HL-60/S4 (cell line): Measurements from ENCODE around the gene CHCHD6.

Source experiments
- in situ Hi-C: fragments of 300-500 bp; cut with MboI; formaldehyde crosslinking; loops from 2 replicates; pipeline ENCODE4 v1.14.3; 2022; ENCODE audit warnings: low sequenced_read_pairs

The CHCHD6 gene

GRCh38 chr3:126986001-126986400 lies 282.0 kb downstream of the CHCHD6 start:
- in situ Hi-C loops, result no loop called here

- in situ Hi-C loops, result no loop called here
These were observed 283.1 kb downstream of the CHCHD6 start for GRCh38 chr3:126987129-126987528.

GRCh38 chr3:126987596-126987995 lies 283.6 kb downstream of the CHCHD6 start:
- in situ Hi-C loops, result no loop called here

- in situ Hi-C loops, result no loop called here
These were observed 284.5 kb downstream of the CHCHD6 start for GRCh38 chr3:126988451-126989021.

GRCh38 chr3:126989316-126990023 lies 285.4 kb downstream of the CHCHD6 start:
- in situ Hi-C loops, result no loop called here

GRCh38 chr3:126990024-126990700 lies 286.1 kb downstream of the CHCHD6 start:
- in situ Hi-C loops, result no loop called here

GRCh38 chr3:126990890-126991289 lies 286.9 kb downstream of the CHCHD6 start:
- in situ Hi-C loops, result no loop called here

GRCh38 chr3:126991366-126992200 lies 287.5 kb downstream of the CHCHD6 start:
- in situ Hi-C loops, result no loop called here

- in situ Hi-C loops, result no loop called here
These were observed 288.2 kb downstream of the CHCHD6 start for GRCh38 chr3:126992216-126992615.

- in situ Hi-C loops, result no loop called here
These were observed 288.7 kb downstream of the CHCHD6 start for GRCh38 chr3:126992776-126993175.

- in situ Hi-C loops, result no loop called here
These were observed 289.4 kb downstream of the CHCHD6 start for GRCh38 chr3:126993436-126993835.

GRCh38 chr3:126994661-126995245 lies 290.7 kb downstream of the CHCHD6 start:
- in situ Hi-C loops, result no loop called here

GRCh38 chr3:126995254-126995780 lies 291.3 kb downstream of the CHCHD6 start:
- in situ Hi-C loops, result no loop called here

- in situ Hi-C loops, result no loop called here
These were observed 292.0 kb downstream of the CHCHD6 start for GRCh38 chr3:126995926-126996512.

GRCh38 chr3:126996905-126997304 lies 292.9 kb downstream of the CHCHD6 start:
- in situ Hi-C loops, result no loop called here

- in situ Hi-C loops, result no loop called here
These were observed 293.5 kb downstream of the CHCHD6 start for GRCh38 chr3:126997455-126998038.

- in situ Hi-C loops, result no loop called here
These were observed 294.3 kb downstream of the CHCHD6 start for GRCh38 chr3:126998320-126998719.

- in situ Hi-C loops, result no loop called here
These were observed 294.7 kb downstream of the CHCHD6 start for GRCh38 chr3:126998728-126999127.

GRCh38 chr3:126999383-126999782 lies 295.3 kb downstream of the CHCHD6 start:
- in situ Hi-C loops, result no loop called here

- in situ Hi-C loops, result no loop called here
These were observed 296.1 kb downstream of the CHCHD6 start for GRCh38 chr3:127000119-127000518.
